ENCODE data around the gene CYBC1. TPM values are rescaled to one million over a fixed set of nuclear protein-coding genes. Genes with fewer than 3 reads are reported as not detected.

The CYBC1 gene
- total RNA-seq, 1 experiment from 2014 or later = 95.4 TPM

DNA sequence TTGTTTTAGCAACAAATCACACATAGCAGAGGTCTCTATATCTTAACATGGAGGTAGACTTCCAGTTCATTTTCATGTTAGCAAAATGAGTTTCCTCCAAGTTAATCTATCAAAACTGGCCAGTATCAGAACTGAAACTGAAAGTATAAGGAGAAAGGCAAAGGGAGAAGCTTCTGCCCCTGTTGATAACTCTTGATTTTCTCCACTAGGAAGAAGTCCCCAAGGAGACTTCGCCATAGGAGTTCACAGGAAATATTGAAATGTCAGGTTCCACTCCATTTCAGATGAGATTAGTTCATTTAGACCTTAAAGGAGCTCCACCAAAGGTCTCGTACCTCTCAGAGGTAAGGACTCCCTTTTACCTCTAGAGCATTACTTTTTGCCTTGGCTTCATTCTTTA is 31.0 kb downstream of the CYBC1 start:
- ChIA-PET RAD21 (ENCODE audit: low non-redundant PET in 1 of 2, low total read pairs in 2 of 2, uncharacterized antibody in 2 of 2, unreplicated experiment in 2 of 2) (no interaction called here), CTCF (interaction anchor here (1.0 to 1.3 kb wide), 2 partner anchors 119 to 133 kb away, joined by 3 read pairs; no protein-coding TSS in a partner anchor), POLR2A (no interaction called here)
- Histone ChIP-seq H3K79me2 (ENCODE audit: insufficient read depth, low read length) (no peaks in the 10 kb centered on the region), H2AFZ (ENCODE audit: low read depth, low read length, poor library complexity, severe bottlenecking) (no peak overlapping the region), H3K4me1 (ENCODE audit: control insufficient read depth in 1 of 2, insufficient read depth in 2 of 2, low read length in 2 of 2) (peaks cover 7 to 19% of the 10 kb centered on the region in 2 experiments), H3K36me3 (ENCODE audit: control insufficient read depth in 1 of 2, insufficient read depth in 2 of 2, low read length in 2 of 2) (no peaks in the 10 kb centered on the region), H4K20me1 (ENCODE audit: insufficient read depth) (peaks cover 5% of the 10 kb centered on the region; the same call in 1 of the 2 replicates), H3K4me2 (ENCODE audit: low read length) (peak overlapping the region; percentile 92), H3K27me3 (ENCODE audit: insufficient read depth, low read length) (no peaks in the 10 kb centered on the region), H3K9me3 (ENCODE audit: control insufficient read depth in 1 of 2, insufficient read depth in 1 of 2, low read depth in 1 of 2, low read length in 2 of 2) (peaks cover 0 to 3% of the 10 kb centered on the region in 2 experiments; a peak in 1 of 4 replicates), H3K9ac (ENCODE audit: low read length) (peak overlapping the region; percentile 75), H3K9me2 (ENCODE audit: insufficient read depth) (no peaks in the 10 kb centered on the region), H3K4me3 (replicated peaks in 1 of 2; ENCODE audit: low read depth in 1 of 2, low read length in 2 of 2) (peak overlapping the region; percentile 65 to 81; a peak in 3 of 4 replicates), H3K27ac (ENCODE audit: low read depth, low read length) (no peak overlapping the region)
- no peak for DNase-seq (ENCODE audit: low read depth, low spot score)
- intact Hi-C loops (cut with micrococcal nuclease) = loop anchor here (10.0 kb wide), 2 partner anchors 135 to 385 kb away; partner anchors contain the start of genes DCXR and RAC3
- no peak for ATAC-seq
- TF ChIP-seq POLR2AphosphoS5 (IDR thresholded peaks at IDR 0.05; ENCODE audit: low read depth, low read length) (no peak), SP1 (IDR thresholded peaks at IDR 0.05; ENCODE audit: low read depth) (no peak), CBX3 (IDR thresholded peaks at IDR 0.05; ENCODE audit: low read depth) (no peak), ZFX (IDR thresholded peaks at IDR 0.05) (no peak), SIN3A (IDR thresholded peaks at IDR 0.05; ENCODE audit: low read depth) (no peak), RAD21 (IDR thresholded peaks at IDR 0.05; ENCODE audit: low read depth) (no peak)
- TF ChIP-seq, protein P1, sequence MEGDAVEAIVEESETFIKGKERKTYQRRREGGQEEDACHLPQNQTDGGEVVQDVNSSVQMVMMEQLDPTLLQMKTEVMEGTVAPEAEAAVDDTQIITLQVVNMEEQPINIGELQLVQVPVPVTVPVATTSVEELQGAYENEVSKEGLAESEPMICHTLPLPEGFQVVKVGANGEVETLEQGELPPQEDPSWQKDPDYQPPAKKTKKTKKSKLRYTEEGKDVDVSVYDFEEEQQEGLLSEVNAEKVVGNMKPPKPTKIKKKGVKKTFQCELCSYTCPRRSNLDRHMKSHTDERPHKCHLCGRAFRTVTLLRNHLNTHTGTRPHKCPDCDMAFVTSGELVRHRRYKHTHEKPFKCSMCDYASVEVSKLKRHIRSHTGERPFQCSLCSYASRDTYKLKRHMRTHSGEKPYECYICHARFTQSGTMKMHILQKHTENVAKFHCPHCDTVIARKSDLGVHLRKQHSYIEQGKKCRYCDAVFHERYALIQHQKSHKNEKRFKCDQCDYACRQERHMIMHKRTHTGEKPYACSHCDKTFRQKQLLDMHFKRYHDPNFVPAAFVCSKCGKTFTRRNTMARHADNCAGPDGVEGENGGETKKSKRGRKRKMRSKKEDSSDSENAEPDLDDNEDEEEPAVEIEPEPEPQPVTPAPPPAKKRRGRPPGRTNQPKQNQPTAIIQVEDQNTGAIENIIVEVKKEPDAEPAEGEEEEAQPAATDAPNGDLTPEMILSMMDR (IDR thresholded peaks at IDR 0.05 in 2 of 3, conservative IDR thresholded peaks at IDR 0.05 in 1 of 3; ENCODE audit: borderline replicate concordance in 1 of 3, insufficient read depth in 1 of 3, low read depth in 2 of 3, low read length in 2 of 3) = no peak
- BruUV-seq (replicated peaks) = no TSS peak

Measured in HCT116 (cell line).